Measurements from ENCODE around the gene RPS27. TPM values are rescaled to one million over a fixed set of nuclear protein-coding genes. Genes with fewer than 3 reads are reported as not detected.
A peak's percentile ranks its signal among the peaks of the same experiment; 100 is the strongest.

Gene RPS27
- total and polyA plus RNA-seq, 2 of the 13 experiments (the other 11 are each of a cell fraction or from before 2014, with no cell fraction given) = 3,737 to 9,964 TPM

DNA sequence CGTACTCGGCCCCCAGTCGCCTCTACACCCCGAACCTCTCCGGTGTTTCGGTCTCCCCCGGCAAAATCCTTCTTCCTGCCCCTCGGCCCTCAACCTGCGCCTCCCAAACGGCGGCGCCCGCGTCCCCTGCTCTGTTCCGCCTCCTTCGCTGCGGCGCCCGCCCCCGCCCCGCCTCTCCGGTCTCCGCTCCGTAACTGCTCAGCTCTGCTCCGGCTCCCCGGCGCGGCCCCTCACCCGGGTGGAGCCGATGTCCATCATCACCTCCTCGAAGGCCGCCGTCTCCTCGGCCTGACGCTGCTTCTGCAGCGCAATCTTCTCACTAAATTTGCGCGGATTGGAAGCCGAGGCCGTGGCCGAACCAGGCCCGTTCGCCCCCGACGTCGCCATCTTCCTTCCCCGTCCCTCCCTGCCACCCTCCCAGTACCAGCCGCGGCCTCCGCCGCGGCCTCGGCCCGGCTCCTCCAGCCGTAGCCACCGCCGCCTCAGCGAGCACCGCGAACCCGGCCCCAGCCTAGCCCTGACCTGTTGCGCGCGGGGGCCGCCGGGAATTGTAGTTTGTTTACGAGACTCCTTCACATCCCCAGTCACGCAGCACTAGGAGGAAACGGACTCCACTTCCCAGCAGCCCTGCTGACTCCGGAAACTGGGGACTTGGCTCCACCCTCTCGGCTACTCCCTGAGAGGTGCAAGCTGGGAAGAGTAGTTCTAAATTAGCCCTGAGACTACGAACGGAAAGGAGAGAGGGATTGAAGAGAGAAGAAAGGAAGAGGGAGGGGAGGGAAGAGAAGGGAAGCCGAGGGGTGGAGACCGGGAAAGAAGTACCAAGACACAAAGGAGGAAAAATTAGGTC is 32.2 kb upstream of the RPS27 start, which contains the start of gene CRTC2 (continued):
- TF ChIP-seq, protein P1, sequence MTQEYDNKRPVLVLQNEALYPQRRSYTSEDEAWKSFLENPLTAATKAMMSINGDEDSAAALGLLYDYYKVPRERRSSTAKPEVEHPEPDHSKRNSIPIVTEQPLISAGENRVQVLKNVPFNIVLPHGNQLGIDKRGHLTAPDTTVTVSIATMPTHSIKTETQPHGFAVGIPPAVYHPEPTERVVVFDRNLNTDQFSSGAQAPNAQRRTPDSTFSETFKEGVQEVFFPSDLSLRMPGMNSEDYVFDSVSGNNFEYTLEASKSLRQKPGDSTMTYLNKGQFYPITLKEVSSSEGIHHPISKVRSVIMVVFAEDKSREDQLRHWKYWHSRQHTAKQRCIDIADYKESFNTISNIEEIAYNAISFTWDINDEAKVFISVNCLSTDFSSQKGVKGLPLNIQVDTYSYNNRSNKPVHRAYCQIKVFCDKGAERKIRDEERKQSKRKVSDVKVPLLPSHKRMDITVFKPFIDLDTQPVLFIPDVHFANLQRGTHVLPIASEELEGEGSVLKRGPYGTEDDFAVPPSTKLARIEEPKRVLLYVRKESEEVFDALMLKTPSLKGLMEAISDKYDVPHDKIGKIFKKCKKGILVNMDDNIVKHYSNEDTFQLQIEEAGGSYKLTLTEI (CRISPR knock-in tag; conservative IDR thresholded peaks at IDR 0.05) = no peak
- no peak; the same call in 1 of the 2 replicates for TF ChIP-seq PPARG (CRISPR knock-in tag; conservative IDR thresholded peaks at IDR 0.05)
- TF ChIP-seq ZNF296 (CRISPR knock-in tag; conservative IDR thresholded peaks at IDR 0.05) = no peak
- TF ChIP-seq PHF5A (CRISPR knock-in tag; IDR thresholded peaks at IDR 0.05; ENCODE audit: low read depth, unreplicated experiment) = no peak
- no peak; the same call in 1 of the 2 replicates for TF ChIP-seq ZNF746 (CRISPR knock-in tag; IDR thresholded peaks at IDR 0.05)
- TF ChIP-seq, protein P2, sequence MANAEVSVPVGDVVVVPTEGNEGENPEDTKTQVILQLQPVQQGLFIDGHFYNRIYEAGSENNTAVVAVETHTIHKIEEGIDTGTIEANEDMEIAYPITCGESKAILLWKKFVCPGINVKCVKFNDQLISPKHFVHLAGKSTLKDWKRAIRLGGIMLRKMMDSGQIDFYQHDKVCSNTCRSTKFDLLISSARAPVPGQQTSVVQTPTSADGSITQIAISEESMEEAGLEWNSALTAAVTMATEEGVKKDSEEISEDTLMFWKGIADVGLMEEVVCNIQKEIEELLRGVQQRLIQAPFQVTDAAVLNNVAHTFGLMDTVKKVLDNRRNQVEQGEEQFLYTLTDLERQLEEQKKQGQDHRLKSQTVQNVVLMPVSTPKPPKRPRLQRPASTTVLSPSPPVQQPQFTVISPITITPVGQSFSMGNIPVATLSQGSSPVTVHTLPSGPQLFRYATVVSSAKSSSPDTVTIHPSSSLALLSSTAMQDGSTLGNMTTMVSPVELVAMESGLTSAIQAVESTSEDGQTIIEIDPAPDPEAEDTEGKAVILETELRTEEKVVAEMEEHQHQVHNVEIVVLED (CRISPR knock-in tag; IDR thresholded peaks at IDR 0.05; ENCODE audit: borderline replicate concordance) = peak; percentile 80
- no peak for TF ChIP-seq TCF7L2 (IDR thresholded peaks at IDR 0.05; ENCODE audit: low read depth, low read length)
- TF ChIP-seq ZNF430 (CRISPR knock-in tag; IDR thresholded peaks at IDR 0.05) = no peak; the same call in 1 of the 2 replicates
- TF ChIP-seq HNRNPLL (IDR thresholded peaks at IDR 0.05; ENCODE audit: low read depth, low read length, poor library complexity, severe bottlenecking) = peak; percentile 78
- no peak for TF ChIP-seq ZNF652 (CRISPR knock-in tag; IDR thresholded peaks at IDR 0.05; ENCODE audit: borderline replicate concordance, low read depth)
- no peak; the same call in 1 of the 2 replicates for TF ChIP-seq ZFAT (CRISPR knock-in tag; conservative IDR thresholded peaks at IDR 0.05)
- no peak for TF ChIP-seq ZNF496 (CRISPR knock-in tag; IDR thresholded peaks at IDR 0.05; ENCODE audit: insufficient replicate concordance)
- TF ChIP-seq ZNF614 (CRISPR knock-in tag; IDR thresholded peaks at IDR 0.05; ENCODE audit: borderline replicate concordance) = 0 out of 2 replicates have a peak, but pooled peaks have one; percentile 31
- TF ChIP-seq, protein P3, sequence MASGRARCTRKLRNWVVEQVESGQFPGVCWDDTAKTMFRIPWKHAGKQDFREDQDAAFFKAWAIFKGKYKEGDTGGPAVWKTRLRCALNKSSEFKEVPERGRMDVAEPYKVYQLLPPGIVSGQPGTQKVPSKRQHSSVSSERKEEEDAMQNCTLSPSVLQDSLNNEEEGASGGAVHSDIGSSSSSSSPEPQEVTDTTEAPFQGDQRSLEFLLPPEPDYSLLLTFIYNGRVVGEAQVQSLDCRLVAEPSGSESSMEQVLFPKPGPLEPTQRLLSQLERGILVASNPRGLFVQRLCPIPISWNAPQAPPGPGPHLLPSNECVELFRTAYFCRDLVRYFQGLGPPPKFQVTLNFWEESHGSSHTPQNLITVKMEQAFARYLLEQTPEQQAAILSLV (CRISPR knock-in tag; IDR thresholded peaks at IDR 0.05; ENCODE audit: borderline replicate concordance) = peak; percentile 85; the same call in 1 of the 2 replicates
- TF ChIP-seq NKX3-1 (CRISPR knock-in tag; IDR thresholded peaks at IDR 0.05) = peak; percentile 79; the same call in 1 of the 2 replicates
- TF ChIP-seq, protein P4, sequence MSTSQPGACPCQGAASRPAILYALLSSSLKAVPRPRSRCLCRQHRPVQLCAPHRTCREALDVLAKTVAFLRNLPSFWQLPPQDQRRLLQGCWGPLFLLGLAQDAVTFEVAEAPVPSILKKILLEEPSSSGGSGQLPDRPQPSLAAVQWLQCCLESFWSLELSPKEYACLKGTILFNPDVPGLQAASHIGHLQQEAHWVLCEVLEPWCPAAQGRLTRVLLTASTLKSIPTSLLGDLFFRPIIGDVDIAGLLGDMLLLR (CRISPR knock-in tag; IDR thresholded peaks at IDR 0.05) = no peak
- no peak for TF ChIP-seq NFRKB (IDR thresholded peaks at IDR 0.05)
- 0 out of 2 replicates have a peak, but pooled peaks have one; percentile 26 for TF ChIP-seq KLF9 (CRISPR knock-in tag; IDR thresholded peaks at IDR 0.05; ENCODE audit: low read depth)
- TF ChIP-seq ZNF782 (CRISPR knock-in tag; IDR thresholded peaks at IDR 0.05; ENCODE audit: borderline replicate concordance) = no peak
- TF ChIP-seq, protein P5, sequence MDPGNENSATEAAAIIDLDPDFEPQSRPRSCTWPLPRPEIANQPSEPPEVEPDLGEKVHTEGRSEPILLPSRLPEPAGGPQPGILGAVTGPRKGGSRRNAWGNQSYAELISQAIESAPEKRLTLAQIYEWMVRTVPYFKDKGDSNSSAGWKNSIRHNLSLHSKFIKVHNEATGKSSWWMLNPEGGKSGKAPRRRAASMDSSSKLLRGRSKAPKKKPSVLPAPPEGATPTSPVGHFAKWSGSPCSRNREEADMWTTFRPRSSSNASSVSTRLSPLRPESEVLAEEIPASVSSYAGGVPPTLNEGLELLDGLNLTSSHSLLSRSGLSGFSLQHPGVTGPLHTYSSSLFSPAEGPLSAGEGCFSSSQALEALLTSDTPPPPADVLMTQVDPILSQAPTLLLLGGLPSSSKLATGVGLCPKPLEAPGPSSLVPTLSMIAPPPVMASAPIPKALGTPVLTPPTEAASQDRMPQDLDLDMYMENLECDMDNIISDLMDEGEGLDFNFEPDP (CRISPR knock-in tag; conservative IDR thresholded peaks at IDR 0.05) = no peak
- TF ChIP-seq NFE2L1 (CRISPR knock-in tag; IDR thresholded peaks at IDR 0.05; ENCODE audit: borderline replicate concordance) = no peak
